GM10266 (cell line): ENCODE data around the gene NCAM1.

ENCODE experiments used
- DNase-seq: peaks from one replicate; pipeline ENCODE4 v3.0.0; 2012; ENCODE audit errors: extremely low spot score
- CTCF ChIP-seq: IDR thresholded peaks from 2 replicates; pipeline ENCODE4 v1.5.1; 2012; ENCODE audit warnings: mild to moderate bottlenecking, low read depth; ENCODE audit not compliant: control insufficient read depth, insufficient read depth; ENCODE audit errors: missing control alignments

NCAM1 gene

GRCh38 chr11:113242060-113242459 lies 280.8 kb downstream of the NCAM1 start:
- no peak for TF ChIP-seq CTCF
- DNase-seq, result no peak

GRCh38 chr11:113242767-113243397 lies 281.7 kb downstream of the NCAM1 start:
- DNase-seq, result no peak
- no peak for TF ChIP-seq CTCF

- TF ChIP-seq CTCF, result no peak
- DNase-seq, result no peak
Observed at GRCh38 chr11:113243696-113244095, 282.5 kb downstream of the NCAM1 start.

- no peak for DNase-seq
- TF ChIP-seq CTCF, result no peak
Observed at GRCh38 chr11:113245216-113245615, 284.0 kb downstream of the NCAM1 start.

- DNase-seq, result no peak
- TF ChIP-seq CTCF, result no peak
Observed at GRCh38 chr11:113247221-113247620, 286.0 kb downstream of the NCAM1 start.

- DNase-seq, result no peak
- no peak for TF ChIP-seq CTCF
Observed at GRCh38 chr11:113247966-113248365, 286.7 kb downstream of the NCAM1 start.

- TF ChIP-seq CTCF, result no peak
- no peak for DNase-seq
Observed at GRCh38 chr11:113248702-113249490, 287.7 kb downstream of the NCAM1 start.
